Endothelial cell of umbilical vein (primary cell): ENCODE results near the gene HSDL2. TPM values are rescaled to one million over a fixed set of nuclear protein-coding genes. Genes with fewer than 3 reads are reported as not detected.

Experiments
- BruUV-seq: library from RNA; stranded (reverse); fragments of 400-500 nt; replicated peaks from 2 replicates; lab custom pipeline; 2021; lab: Mats Ljungman, UMichigan
- CTCF ChIA-PET: fragments of 300-600, 350-600 bp; sonication (Branson Sonifier 250); formaldehyde crosslinking; loops from one replicate; lab custom pipeline; 2021; ENCODE audit warnings: antibody characterized with exemption, inconsistent platforms; lab: Charles Lee
- POLR2A ChIA-PET: fragments of 300-600, 350-600 bp; sonication (Branson Sonifier 250); formaldehyde crosslinking; loops from one replicate; lab custom pipeline; 2021; ENCODE audit warnings: antibody characterized with exemption, inconsistent platforms; lab: Charles Lee
- DNase-seq: peaks from one replicate; pipeline ENCODE4 v3.0.0-alpha.2; 2011; ENCODE audit warnings: low read depth, low spot score
- FAIRE-seq: peaks from 2 replicates; lab custom pipeline; 2011; peaks lifted over from hg19 to GRCh38; lab: Jason Lieb, UNC
- H2AFZ ChIP-seq: 2 replicates; pipeline ENCODE4 v1.6.0; 2012; ENCODE audit warnings: low read depth, low read length, control low read depth, inconsistent platforms
- H3K27ac ChIP-seq: 2 replicates; pipeline ENCODE4 v1.5.1; 2011; ENCODE audit warnings: low read depth, mild to moderate bottlenecking, control low read depth, low read length, moderate library complexity; ENCODE audit not compliant: insufficient read depth
- H3K27me3 ChIP-seq, 2 experiments: 2 replicates each; pipeline versions ENCODE4 v1.6.0 to v1.6.1; 2011; ENCODE audit warnings: low read length in 2 of 2, mixed read lengths in 1 of 2; ENCODE audit not compliant: control insufficient read depth in 2 of 2, insufficient read depth in 2 of 2
- H3K36me3 ChIP-seq, 2 experiments: 2 replicates in 1 of 2; 3 replicates in 1 of 2; pipeline ENCODE4 v1.5.1; 2011; ENCODE audit warnings: low read length in 2 of 2, mild to moderate bottlenecking in 1 of 2, moderate library complexity in 1 of 2; ENCODE audit not compliant: control insufficient read depth in 2 of 2, insufficient read depth in 2 of 2; ENCODE audit errors: extremely low read depth in 1 of 2
- H3K4me1 ChIP-seq: 3 replicates; pipeline ENCODE4 v1.5.1; 2011; ENCODE audit warnings: mild to moderate bottlenecking, low read length; ENCODE audit not compliant: control insufficient read depth, insufficient read depth; ENCODE audit errors: extremely low read depth
- H3K4me2 ChIP-seq: 2 replicates; pipeline ENCODE4 v1.6.1; 2011; ENCODE audit warnings: low read length, control low read depth, mixed read lengths; ENCODE audit not compliant: insufficient read depth
- H3K4me3 ChIP-seq, 3 experiments: fragments of 200-600 bp in 1 of 3; sonication (generic), shearing (Covaris generic) in 1 of 3; replicated peaks in 1 of 3; 2 replicates each; pipeline ENCODE4 v1.5.1; 2011 to 2016; ENCODE audit warnings: control low read depth in 3 of 3, low read length in 3 of 3, mild to moderate bottlenecking in 2 of 3, inconsistent platforms in 1 of 3, low read depth in 1 of 3, moderate library complexity in 1 of 3; ENCODE audit not compliant: insufficient read depth in 1 of 3
- H3K79me2 ChIP-seq: 2 replicates; pipeline ENCODE4 v1.6.0; 2012; ENCODE audit warnings: low read length, inconsistent platforms; ENCODE audit not compliant: control insufficient read depth, insufficient read depth
- H3K9ac ChIP-seq: replicated peaks from 2 replicates; pipeline ENCODE3; 2011; ENCODE audit warnings: low read length, control low read depth; ENCODE audit not compliant: insufficient read depth; ENCODE audit errors: extremely low read depth
- H3K9me1 ChIP-seq: replicated peaks from 3 replicates; pipeline ENCODE4 v1.6.0; 2011; ENCODE audit warnings: mild to moderate bottlenecking, low read length; ENCODE audit not compliant: control insufficient read depth, insufficient read depth; ENCODE audit errors: extremely low read depth
- H3K9me3 ChIP-seq: replicated peaks from 2 replicates; pipeline ENCODE4 v1.5.1; 2012; ENCODE audit warnings: low read length, inconsistent platforms; ENCODE audit not compliant: control insufficient read depth, insufficient read depth
- H4K20me1 ChIP-seq: replicated peaks from 2 replicates; pipeline ENCODE3; 2011; ENCODE audit warnings: mild to moderate bottlenecking, low read length; ENCODE audit not compliant: control insufficient read depth, insufficient read depth; ENCODE audit errors: extremely low read depth
- CTCF ChIP-seq, 2 donors: IDR thresholded peaks; 1 replicate in 1 of 2; 2 replicates in 1 of 2; pipeline ENCODE4 v1.5.1; 2011; ENCODE audit warnings: low read length in 2 of 2, mild to moderate bottlenecking in 2 of 2, moderate library complexity in 2 of 2, control low read depth in 1 of 2, inconsistent platforms in 1 of 2, low read depth in 1 of 2; ENCODE audit not compliant: insufficient read depth in 1 of 2; ENCODE audit errors: extremely low read depth in 1 of 2
- EZH2 ChIP-seq: IDR thresholded peaks from 2 replicates; pipeline ENCODE4 v1.6.1; 2012; ENCODE audit warnings: borderline replicate concordance, low read depth, mild to moderate bottlenecking, moderate library complexity, low read length, inconsistent platforms; ENCODE audit not compliant: severe bottlenecking
- FOS ChIP-seq: IDR thresholded peaks from 2 replicates; pipeline ENCODE4 v1.6.1; 2011; ENCODE audit warnings: mild to moderate bottlenecking, low read length, moderate library complexity, borderline replicate concordance; ENCODE audit not compliant: insufficient read depth
- GATA2 ChIP-seq: IDR thresholded peaks from 2 replicates; pipeline ENCODE4 v1.7.0; 2011; ENCODE audit warnings: low read depth, mild to moderate bottlenecking, moderate library complexity, mixed read lengths, low read length; ENCODE audit not compliant: insufficient read length, insufficient read depth
- JUN ChIP-seq: IDR thresholded peaks from 2 replicates; pipeline ENCODE4 v1.6.1; 2011; ENCODE audit warnings: borderline replicate concordance, low read depth; ENCODE audit not compliant: insufficient read length, insufficient read depth
- MAX ChIP-seq: IDR thresholded peaks from 2 replicates; pipeline ENCODE4 v1.6.1; 2011; ENCODE audit not compliant: insufficient read depth, insufficient read length
- MYC ChIP-seq: IDR thresholded peaks from one replicate; pipeline ENCODE4 v1.6.1; 2011; ENCODE audit warnings: mild to moderate bottlenecking, low read depth, low read length
- POLR2A ChIP-seq: IDR thresholded peaks from 2 replicates; pipeline ENCODE4 v1.6.1; 2012; ENCODE audit warnings: low read depth, mild to moderate bottlenecking, control low read depth, low read length
- POLR2AphosphoS5 ChIP-seq: IDR thresholded peaks from 2 replicates; pipeline ENCODE4 v1.6.1; 2012; ENCODE audit warnings: low read depth, mild to moderate bottlenecking, control low read depth, low read length, moderate library complexity; ENCODE audit not compliant: insufficient read depth
- dilution Hi-C: fragments of 300-500 bp; cut with MboI; formaldehyde crosslinking; loops from one replicate; pipeline ENCODE4 v1.15.0; 2019; ENCODE audit warnings: low sequenced_read_pairs; ENCODE audit not compliant: extremely low pct_ligation_motif_present
- intact Hi-C: fragments of 100-400 bp; cut with micrococcal nuclease; formaldehyde crosslinking; loops from one replicate; pipeline ENCODE4 v1.10.0; 2022
- polyA plus RNA-seq, 4 experiments: library from polyadenylated mRNA; depleted of rRNA in 3 of 4; stranded (reverse) in 3 of 4; unstranded in 1 of 4; fragments of >200 nt; gene quantifications; 2 replicates each; pipeline versions ENCODE4 v1.2.1 to v1.2.3, GENCODE V29; 2011 to 2012; ENCODE audit warnings: missing spikeins in 1 of 4
- total RNA-seq: library from RNA; stranded (reverse); gene quantifications from 2 replicates; pipeline ENCODE4 v1.2.3, GENCODE V29; 2021

The HSDL2 gene
- total and polyA plus RNA-seq, 2 donors (not counting 3 experiments of a cell fraction or from before 2014, with no cell fraction given) = 5.6 to 22.1 TPM

DNA sequence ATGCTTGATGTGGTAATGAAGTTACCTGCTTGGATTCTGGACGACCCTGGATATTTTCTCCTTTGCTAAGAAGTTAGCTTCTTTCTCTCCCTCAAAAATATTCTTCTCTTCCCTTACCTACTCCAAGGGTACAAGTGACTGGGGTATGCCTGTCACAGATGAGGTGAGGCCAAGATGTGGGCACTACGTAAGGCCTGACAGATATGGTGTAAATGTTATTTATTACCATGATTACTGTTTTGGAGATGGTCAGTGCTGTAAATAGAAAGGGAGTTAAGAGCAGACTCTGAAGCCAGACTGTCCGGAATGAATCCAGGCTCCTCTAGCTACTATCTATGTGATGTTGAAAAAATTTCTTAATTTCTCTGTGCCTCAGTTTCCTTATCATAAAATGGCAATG is 105.7 kb downstream of the HSDL2 start:
- CTCF ChIA-PET = interaction anchor here (0.8 to 2.0 kb wide), 3 partner anchors 9 to 23 kb away, joined by 3 to 9 read pairs (median 3); no protein-coding TSS in a partner anchor
- dilution Hi-C loops = no loop called here
- no peak overlapping the region for H2AFZ ChIP-seq
- DNase-seq = no peak
- H3K27me3 ChIP-seq = no peaks in the 10 kb centered on the region
- H3K36me3 ChIP-seq = no peaks in the 10 kb centered on the region
- H3K4me2 ChIP-seq = no peak overlapping the region
- TF ChIP-seq POLR2AphosphoS5 (no peak), EZH2 (no peak), POLR2A (no peak), MYC (no peak), JUN (no peak), GATA2 (no peak), MAX (no peak), FOS (no peak), CTCF (IDR thresholded peaks at IDR 0.05; ENCODE audit: extremely low read depth in 1 of 2, insufficient read depth in 1 of 2, low read depth in 1 of 2, low read length in 2 of 2) (no peak)
- peaks cover 2% of the 10 kb centered on the region for H3K79me2 ChIP-seq
- POLR2A ChIA-PET = interaction anchor here (0.6 kb wide), 1 partner anchor 62 kb away, joined by 5 read pairs; no protein-coding TSS in a partner anchor
- H3K4me3 ChIP-seq = no peak overlapping the region
- H3K9me3 ChIP-seq = no peaks in the 10 kb centered on the region
- no peak for FAIRE-seq
- no peaks in the 10 kb centered on the region for H4K20me1 ChIP-seq
- no peak overlapping the region for H3K9ac ChIP-seq
- BruUV-seq = no TSS peak
- H3K4me1 ChIP-seq = peaks cover 4% of the 10 kb centered on the region
- H3K9me1 ChIP-seq = no peaks in the 10 kb centered on the region
- H3K27ac ChIP-seq = no peak overlapping the region
- intact Hi-C loops = loop anchor here (5.0 kb wide), 1 partner anchor 108 kb away; no protein-coding TSS in a partner anchor
